HepG2 (cell line): ENCODE data around the gene ZNF23. TPM values are rescaled to one million over a fixed set of nuclear protein-coding genes. Genes with fewer than 3 reads are reported as not detected.

Source experiments
- ARID5B ChIP-seq: IDR thresholded peaks from 2 replicates; pipeline ENCODE4 v1.4.0; 2020; ENCODE audit warnings: mild to moderate bottlenecking, missing genetic modification reagents
- CCDC6 ChIP-seq: sonication (generic); formaldehyde crosslinking; IDR thresholded peaks from 2 replicates; pipeline ENCODE4 v1.8.1; 2022; ENCODE audit warnings: mild to moderate bottlenecking, missing genetic modification reagents, moderate library complexity
- ELK4 ChIP-seq: sonication (generic); formaldehyde crosslinking; IDR thresholded peaks from 2 replicates; pipeline ENCODE4 v1.9.0; 2021; ENCODE audit warnings: missing genetic modification reagents, borderline replicate concordance
- HMG20A ChIP-seq: IDR thresholded peaks from 2 replicates; pipeline ENCODE4 v1.6.1; 2016; ENCODE audit warnings: borderline replicate concordance
- MIER3 ChIP-seq: IDR thresholded peaks from 2 replicates; pipeline ENCODE4 v1.6.1; 2016; ENCODE audit warnings: missing compliant biosample characterization, borderline replicate concordance
- NONO ChIP-seq, 2 experiments: fragments of 450-650 bp in 1 of 2; sonication (generic) in 1 of 2; formaldehyde crosslinking in 1 of 2; IDR thresholded peaks in 1 of 2; conservative IDR thresholded peaks in 1 of 2; 2 replicates each; pipeline versions ENCODE4 v1.6.1 to v1.8.0; 2017 to 2022; ENCODE audit warnings: mild to moderate bottlenecking in 1 of 2, missing genetic modification reagents in 1 of 2, moderate library complexity in 1 of 2
- NR2C2 ChIP-seq: sonication (generic); formaldehyde crosslinking; IDR thresholded peaks from 2 replicates; pipeline ENCODE4 v1.4.0; 2020; ENCODE audit warnings: missing genetic modification reagents, mild to moderate bottlenecking, moderate library complexity, borderline replicate concordance
- PAX8 ChIP-seq: sonication (generic); formaldehyde crosslinking; IDR thresholded peaks from 2 replicates; pipeline ENCODE4 v1.8.0; 2022; ENCODE audit warnings: mild to moderate bottlenecking, missing genetic modification reagents, borderline replicate concordance
- PCBP1 ChIP-seq: fragments of 200-400 bp; formaldehyde crosslinking; IDR thresholded peaks from 2 replicates; pipeline ENCODE4 v1.6.1; 2017; ENCODE audit warnings: mild to moderate bottlenecking, low read depth, low read length, borderline replicate concordance
- PITX1 ChIP-seq: sonication (generic); formaldehyde crosslinking; IDR thresholded peaks from 2 replicates; pipeline ENCODE4 v1.5.1; 2020; ENCODE audit warnings: mild to moderate bottlenecking, missing genetic modification reagents
- SNAPC5 ChIP-seq: sonication (generic); formaldehyde crosslinking; IDR thresholded peaks from 2 replicates; pipeline ENCODE4 v1.8.1; 2023; ENCODE audit warnings: mild to moderate bottlenecking, missing genetic modification reagents, borderline replicate concordance
- ZBTB37 ChIP-seq: sonication (generic); formaldehyde crosslinking; IDR thresholded peaks from 2 replicates; pipeline ENCODE4 v1.4.0; 2020; ENCODE audit warnings: mild to moderate bottlenecking, missing genetic modification reagents
- ZBTB38 ChIP-seq: sonication (generic); formaldehyde crosslinking; IDR thresholded peaks from 2 replicates; pipeline ENCODE4 v1.5.1; 2020; ENCODE audit warnings: mild to moderate bottlenecking, missing genetic modification reagents
- ZKSCAN5 ChIP-seq: sonication (generic); formaldehyde crosslinking; IDR thresholded peaks from 2 replicates; pipeline ENCODE4 v1.5.1; 2020; ENCODE audit warnings: mild to moderate bottlenecking, missing genetic modification reagents
- ZNF232 ChIP-seq: sonication (generic); formaldehyde crosslinking; IDR thresholded peaks from 2 replicates; pipeline ENCODE4 v1.4.0; 2020; ENCODE audit warnings: missing genetic modification reagents, borderline replicate concordance
- polyA plus RNA-seq, 8 experiments: library from polyadenylated mRNA; depleted of rRNA in 3 of 8; stranded (reverse) in 7 of 8; unstranded in 1 of 8; fragments of >200 nt; fragmentation: Illumina TruSeq in 4 of 8; extraction: Trizol in 4 of 8; gene quantifications; 2 replicates each; pipeline versions ENCODE4 v1.2.1 to v1.2.3, GENCODE V29; 2011 to 2016; ENCODE audit warnings: low read depth in 4 of 8, missing spikeins in 1 of 8, mixed read lengths in 1 of 8; ENCODE audit not compliant: insufficient read depth in 1 of 8
- total RNA-seq, 5 experiments: library from RNA; depleted of rRNA; stranded (reverse); fragments of >200 nt; fragmentation: Illumina TruSeq; extraction: Trizol; gene quantifications; 2 replicates each; pipeline ENCODE4 v1.2.3, GENCODE V29; 2016; ENCODE audit warnings: low read depth in 1 of 5
- TF ChIP-seq, protein P1 (sequence below): sonication (generic); formaldehyde crosslinking; IDR thresholded peaks from 2 replicates; pipeline ENCODE4 v1.4.0; 2020; ENCODE audit warnings: missing genetic modification reagents, mild to moderate bottlenecking, borderline replicate concordance
- TF ChIP-seq, protein P2 (sequence below): fragments of 450-650 bp; IDR thresholded peaks from 2 replicates; pipeline ENCODE4 v1.6.1; 2016

Gene ZNF23
- total and polyA plus RNA-seq, 2 of the 13 experiments (the other 11 are each of a cell fraction or from before 2014, with no cell fraction given), result 8.6 to 12.2 TPM

DNA sequence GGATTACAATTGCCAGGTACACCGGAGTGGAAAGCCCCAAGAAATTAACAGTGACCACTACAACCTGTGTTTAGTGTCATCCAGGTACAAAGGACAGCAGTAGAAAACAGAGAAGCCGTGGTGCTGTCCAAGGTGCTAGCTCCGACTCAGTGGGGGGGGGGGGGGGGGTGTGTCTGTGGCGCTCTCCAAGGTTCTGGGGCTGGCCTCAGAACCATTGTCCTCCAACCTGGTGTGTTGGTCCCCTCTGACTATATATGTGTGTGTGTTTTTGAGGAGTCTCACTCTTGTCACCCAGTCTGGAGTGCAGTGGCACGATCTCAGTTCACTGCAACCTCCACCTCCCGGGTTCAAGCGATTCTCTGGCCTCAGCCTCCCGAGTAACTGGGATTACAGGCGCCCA is 5.8 kb upstream of the ZNF23 start (continued):
- no peak for TF ChIP-seq NONO (IDR thresholded peaks at IDR 0.05)
- TF ChIP-seq NONO (CRISPR knock-in tag; conservative IDR thresholded peaks at IDR 0.05), result no peak
- TF ChIP-seq ELK4, result peak; percentile 65; the same call in 1 of the 2 replicates
- TF ChIP-seq ZBTB37 (CRISPR knock-in tag), result 0 out of 2 replicates have a peak, but pooled peaks have one; percentile 59
- TF ChIP-seq NR2C2 (CRISPR knock-in tag), result 0 out of 2 replicates have a peak, but pooled peaks have one; percentile 22
- no peak for TF ChIP-seq ZKSCAN5 (CRISPR knock-in tag)
- peak; percentile 89 for TF ChIP-seq SNAPC5 (CRISPR knock-in tag)
- TF ChIP-seq, protein P1, sequence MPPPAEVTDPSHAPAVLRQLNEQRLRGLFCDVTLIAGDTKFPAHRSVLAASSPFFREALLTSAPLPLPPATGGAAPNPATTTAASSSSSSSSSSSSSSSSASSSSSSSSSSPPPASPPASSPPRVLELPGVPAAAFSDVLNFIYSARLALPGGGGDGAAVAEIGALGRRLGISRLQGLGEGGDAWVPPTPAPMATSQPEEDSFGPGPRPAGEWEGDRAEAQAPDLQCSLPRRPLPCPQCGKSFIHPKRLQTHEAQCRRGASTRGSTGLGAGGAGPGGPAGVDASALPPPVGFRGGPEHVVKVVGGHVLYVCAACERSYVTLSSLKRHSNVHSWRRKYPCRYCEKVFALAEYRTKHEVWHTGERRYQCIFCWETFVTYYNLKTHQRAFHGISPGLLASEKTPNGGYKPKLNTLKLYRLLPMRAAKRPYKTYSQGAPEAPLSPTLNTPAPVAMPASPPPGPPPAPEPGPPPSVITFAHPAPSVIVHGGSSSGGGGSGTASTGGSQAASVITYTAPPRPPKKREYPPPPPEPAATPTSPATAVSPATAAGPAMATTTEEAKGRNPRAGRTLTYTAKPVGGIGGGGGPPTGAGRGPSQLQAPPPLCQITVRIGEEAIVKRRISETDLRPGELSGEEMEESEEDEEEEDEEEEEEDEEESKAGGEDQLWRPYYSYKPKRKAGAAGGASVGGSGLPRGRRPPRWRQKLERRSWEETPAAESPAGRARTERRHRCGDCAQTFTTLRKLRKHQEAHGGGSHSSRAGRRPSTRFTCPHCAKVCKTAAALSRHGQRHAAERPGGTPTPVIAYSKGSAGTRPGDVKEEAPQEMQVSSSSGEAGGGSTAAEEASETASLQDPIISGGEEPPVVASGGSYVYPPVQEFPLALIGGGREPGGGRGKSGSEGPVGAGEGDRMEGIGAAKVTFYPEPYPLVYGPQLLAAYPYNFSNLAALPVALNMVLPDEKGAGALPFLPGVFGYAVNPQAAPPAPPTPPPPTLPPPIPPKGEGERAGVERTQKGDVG (CRISPR knock-in tag), result peak; percentile 63; the same call in 1 of the 2 replicates
- peak; percentile 65; the same call in 1 of the 2 replicates for TF ChIP-seq CCDC6
- TF ChIP-seq MIER3, result peak; percentile 55; the same call in 1 of the 2 replicates
- TF ChIP-seq ZNF232 (CRISPR knock-in tag), result peak; percentile 99
- TF ChIP-seq PAX8 (CRISPR knock-in tag), result peak; percentile 74; the same call in 1 of the 2 replicates
- TF ChIP-seq, protein P2, sequence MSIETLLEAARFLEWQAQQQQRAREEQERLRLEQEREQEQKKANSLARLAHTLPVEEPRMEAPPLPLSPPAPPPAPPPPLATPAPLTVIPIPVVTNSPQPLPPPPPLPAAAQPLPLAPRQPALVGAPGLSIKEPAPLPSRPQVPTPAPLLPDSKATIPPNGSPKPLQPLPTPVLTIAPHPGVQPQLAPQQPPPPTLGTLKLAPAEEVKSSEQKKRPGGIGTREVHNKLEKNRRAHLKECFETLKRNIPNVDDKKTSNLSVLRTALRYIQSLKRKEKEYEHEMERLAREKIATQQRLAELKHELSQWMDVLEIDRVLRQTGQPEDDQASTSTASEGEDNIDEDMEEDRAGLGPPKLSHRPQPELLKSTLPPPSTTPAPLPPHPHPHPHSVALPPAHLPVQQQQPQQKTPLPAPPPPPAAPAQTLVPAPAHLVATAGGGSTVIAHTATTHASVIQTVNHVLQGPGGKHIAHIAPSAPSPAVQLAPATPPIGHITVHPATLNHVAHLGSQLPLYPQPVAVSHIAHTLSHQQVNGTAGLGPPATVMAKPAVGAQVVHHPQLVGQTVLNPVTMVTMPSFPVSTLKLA, result no peak
- TF ChIP-seq ZBTB38 (CRISPR knock-in tag), result peak; percentile 65; the same call in 1 of the 2 replicates
- peak; percentile 36; the same call in 1 of the 2 replicates for TF ChIP-seq HMG20A (CRISPR knock-in tag)
- peak; percentile 78 for TF ChIP-seq ARID5B
- no peak for TF ChIP-seq PCBP1
- TF ChIP-seq PITX1, result peak; percentile 63; the same call in 1 of the 2 replicates
